ENCODE data around the gene TCF4.

The TCF4 gene

GRCh38 chr18:55355223-55355622, 232.8 kb downstream of the TCF4 start:
- intact Hi-C loops (cut with DNase I) = no loop called here
- DNase-seq = peak in 3 of 42 donors; percentile 25 to 58 (median 29)

- intact Hi-C loops (cut with DNase I) = no loop called here
- no peak for DNase-seq
These were observed 233.2 kb downstream of the TCF4 start for GRCh38 chr18:55354795-55355194.

GRCh38 chr18:55353806-55354205, 234.2 kb downstream of the TCF4 start:
- intact Hi-C loops (cut with DNase I) = no loop called here
- no peak for DNase-seq

- intact Hi-C loops (cut with DNase I) = no loop called here
These were observed 234.6 kb downstream of the TCF4 start for GRCh38 chr18:55353391-55353790.

GRCh38 chr18:55351980-55352714, 235.8 kb downstream of the TCF4 start:
- intact Hi-C loops (cut with DNase I) = no loop called here

More at GRCh38 chr18:55353391-55353790, 234.6 kb downstream of the TCF4 start:
- no peak for DNase-seq

GRCh38 chr18:55351241-55351691, 236.7 kb downstream of the TCF4 start:
- peak in 1 of 42 donors; percentile 55 for DNase-seq
- intact Hi-C loops (cut with DNase I) = no loop called here

More at GRCh38 chr18:55351980-55352714, 235.8 kb downstream of the TCF4 start:
- peak in 6 of 42 donors; percentile 17 to 63 (median 54) for DNase-seq

GRCh38 chr18:55349685-55350084, 238.3 kb downstream of the TCF4 start:
- intact Hi-C loops (cut with DNase I) = loop anchor here (10.0 kb wide), 1 partner anchor 435 kb away; no protein-coding TSS in a partner anchor

GRCh38 chr18:55346961-55347740, 240.8 kb downstream of the TCF4 start:
- DNase-seq = peak in 11 of 42 donors; percentile 17 to 64 (median 38)
- intact Hi-C loops (cut with DNase I) = loop anchor here (10.0 kb wide), 1 partner anchor 438 kb away; no protein-coding TSS in a partner anchor

More at GRCh38 chr18:55349685-55350084, 238.3 kb downstream of the TCF4 start:
- DNase-seq = no peak

GRCh38 chr18:55346387-55346786, 241.6 kb downstream of the TCF4 start:
- intact Hi-C loops (cut with DNase I) = loop anchor here (10.0 kb wide), 1 partner anchor 438 kb away; no protein-coding TSS in a partner anchor
- no peak for DNase-seq

GRCh38 chr18:55345103-55345950, 242.7 kb downstream of the TCF4 start:
- intact Hi-C loops (cut with DNase I) = loop anchor here (2.0 to 10.0 kb wide), 2 partner anchors 61 to 439 kb away; no protein-coding TSS in a partner anchor
- DNase-seq = no peak

GRCh38 chr18:55343396-55344073, 244.5 kb downstream of the TCF4 start:
- intact Hi-C loops (cut with DNase I) = loop anchor here (2.0 to 10.0 kb wide), 2 partner anchors 63 to 441 kb away; no protein-coding TSS in a partner anchor
- peak in 1 of 42 donors; percentile 42 for DNase-seq

GRCh38 chr18:55340998-55341397, 247.0 kb downstream of the TCF4 start:
- DNase-seq = no peak
- intact Hi-C loops (cut with DNase I) = loop anchor here (10.0 kb wide), 1 partner anchor 444 kb away; no protein-coding TSS in a partner anchor

- no peak for DNase-seq
- intact Hi-C loops (cut with DNase I) = loop anchor here (5.0 to 10.0 kb wide), 2 partner anchors 247 to 445 kb away; partner anchors contain the start of gene TCF4
These were observed 248.0 kb downstream of the TCF4 start for GRCh38 chr18:55339990-55340389.

- intact Hi-C loops (cut with DNase I) = loop anchor here (5.0 kb wide), 1 partner anchor 248 kb away; the partner anchor contains the start of gene TCF4
- no peak for DNase-seq
These were observed 248.9 kb downstream of the TCF4 start for GRCh38 chr18:55338978-55339650.

GRCh38 chr18:55337908-55338521, 250.0 kb downstream of the TCF4 start:
- intact Hi-C loops (cut with DNase I) = loop anchor here (5.0 kb wide), 1 partner anchor 249 kb away; the partner anchor contains the start of gene TCF4
- peak in 38 of 42 donors; percentile 18 to 78 (median 50) for DNase-seq

- no peak for DNase-seq
- intact Hi-C loops (cut with DNase I) = loop anchor here (5.0 kb wide), 1 partner anchor 250 kb away; the partner anchor contains the start of gene TCF4
These were observed 250.9 kb downstream of the TCF4 start for GRCh38 chr18:55337138-55337537.

Data from head of caudate nucleus (tissue), 42 donors.